HepG2 (cell line): ENCODE data around the gene RABGAP1L. TPM values are rescaled to one million over a fixed set of nuclear protein-coding genes. Genes with fewer than 3 reads are reported as not detected.

Experiments used
- ARID5B ChIP-seq: IDR thresholded peaks from 2 replicates; pipeline ENCODE4 v1.4.0; 2020; ENCODE audit warnings: mild to moderate bottlenecking, missing genetic modification reagents
- DNMT1 ChIP-seq: sonication (generic); formaldehyde crosslinking; IDR thresholded peaks from 2 replicates; pipeline ENCODE4 v1.5.1; 2020; ENCODE audit warnings: mild to moderate bottlenecking, missing genetic modification reagents
- ELF3 ChIP-seq: IDR thresholded peaks from 2 replicates; pipeline ENCODE4 v1.6.1; 2016; ENCODE audit warnings: missing genetic modification reagents, missing compliant biosample characterization
- GTF2F1 ChIP-seq: fragments of 150-350 bp; IDR thresholded peaks from 2 replicates; pipeline ENCODE4 v1.6.1; 2014; ENCODE audit warnings: low read length
- KLF15 ChIP-seq: sonication (generic); formaldehyde crosslinking; IDR thresholded peaks from 2 replicates; pipeline ENCODE4 v1.8.1; 2023; ENCODE audit warnings: borderline replicate concordance, mild to moderate bottlenecking, inconsistent platforms, missing genetic modification reagents, mixed read lengths
- NKX3-1 ChIP-seq: sonication (generic); formaldehyde crosslinking; IDR thresholded peaks from 2 replicates; pipeline ENCODE4 v1.5.0; 2020; ENCODE audit warnings: missing genetic modification reagents
- SOX5 ChIP-seq: IDR thresholded peaks from 2 replicates; pipeline ENCODE4 v1.6.1; 2016; ENCODE audit warnings: borderline replicate concordance
- SOX6 ChIP-seq, 2 experiments: fragments of 450-650 bp in 1 of 2; sonication (generic) in 1 of 2; formaldehyde crosslinking in 1 of 2; IDR thresholded peaks; 2 replicates each; pipeline versions ENCODE4 v1.4.0 to v1.6.1; 2017 to 2020; ENCODE audit warnings: antibody characterized with exemption in 1 of 2, mild to moderate bottlenecking in 1 of 2, missing genetic modification reagents in 1 of 2
- SRSF1 ChIP-seq: fragments of 200-400 bp; formaldehyde crosslinking; optimal IDR thresholded peaks from 2 replicates; pipeline ENCODE3; 2017; ENCODE audit warnings: mild to moderate bottlenecking, low read depth, low read length, moderate library complexity
- SUZ12 ChIP-seq: fragments of 150-350 bp; IDR thresholded peaks from 2 replicates; pipeline ENCODE4 v1.6.1; 2014; ENCODE audit warnings: low read depth, low read length
- XBP1 ChIP-seq: sonication (generic); formaldehyde crosslinking; IDR thresholded peaks from 2 replicates; pipeline ENCODE4 v1.5.0; 2020; ENCODE audit warnings: missing genetic modification reagents
- ZBTB8A ChIP-seq: sonication (generic); formaldehyde crosslinking; IDR thresholded peaks from 2 replicates; pipeline ENCODE4 v1.4.0; 2020; ENCODE audit warnings: mild to moderate bottlenecking, low read depth, missing genetic modification reagents, borderline replicate concordance
- ZHX2 ChIP-seq, 2 experiments: sonication (generic) in 1 of 2; formaldehyde crosslinking in 1 of 2; IDR thresholded peaks; 2 replicates each; pipeline versions ENCODE4 v1.6.1 to v1.9.0; 2014 to 2022; ENCODE audit warnings: antibody characterized with exemption in 1 of 2, borderline replicate concordance in 1 of 2, inconsistent platforms in 1 of 2, low read depth in 1 of 2, missing genetic modification reagents in 1 of 2
- ZNF317 ChIP-seq: sonication (generic); formaldehyde crosslinking; IDR thresholded peaks from 2 replicates; pipeline ENCODE4 v1.5.0; 2020; ENCODE audit warnings: mild to moderate bottlenecking, missing genetic modification reagents
- ZNF512 ChIP-seq: sonication (generic); formaldehyde crosslinking; IDR thresholded peaks from 2 replicates; pipeline ENCODE4 v1.4.0; 2020; ENCODE audit warnings: mild to moderate bottlenecking, missing genetic modification reagents
- polyA plus RNA-seq, 8 experiments: library from polyadenylated mRNA; depleted of rRNA in 3 of 8; stranded (reverse) in 7 of 8; unstranded in 1 of 8; fragments of >200 nt; fragmentation: Illumina TruSeq in 4 of 8; extraction: Trizol in 4 of 8; gene quantifications; 2 replicates each; pipeline versions ENCODE4 v1.2.1 to v1.2.3, GENCODE V29; 2011 to 2016; ENCODE audit warnings: low read depth in 4 of 8, missing spikeins in 1 of 8, mixed read lengths in 1 of 8; ENCODE audit not compliant: insufficient read depth in 1 of 8
- total RNA-seq, 5 experiments: library from RNA; depleted of rRNA; stranded (reverse); fragments of >200 nt; fragmentation: Illumina TruSeq; extraction: Trizol; gene quantifications; 2 replicates each; pipeline ENCODE4 v1.2.3, GENCODE V29; 2016; ENCODE audit warnings: low read depth in 1 of 5

RABGAP1L gene
- total and polyA plus RNA-seq, 2 of the 13 experiments (the other 11 are each of a cell fraction or from before 2014, with no cell fraction given): 7.9 to 22.6 TPM

GRCh38 chr1:174713796-174714195 is 554.5 kb downstream of the RABGAP1L start (continued):
- no peak for TF ChIP-seq ZHX2 (IDR thresholded peaks at IDR 0.05; ENCODE audit: low read depth)
- TF ChIP-seq ZHX2 (CRISPR knock-in tag; IDR thresholded peaks at IDR 0.05; ENCODE audit: borderline replicate concordance): no peak
- no peak for TF ChIP-seq ZBTB8A (CRISPR knock-in tag)
- 0 out of 2 replicates have a peak, but pooled peaks have one; percentile 28 for TF ChIP-seq ZNF317 (CRISPR knock-in tag)
- no peak for TF ChIP-seq GTF2F1
- no peak for TF ChIP-seq NKX3-1 (CRISPR knock-in tag)
- TF ChIP-seq KLF15 (CRISPR knock-in tag): no peak
- TF ChIP-seq SUZ12: no peak
- no peak for TF ChIP-seq DNMT1 (CRISPR knock-in tag)
- no peak for TF ChIP-seq SRSF1
- TF ChIP-seq XBP1 (CRISPR knock-in tag): no peak
- TF ChIP-seq SOX6 (IDR thresholded peaks at IDR 0.05): no peak
- 0 out of 2 replicates have a peak, but pooled peaks have one; percentile 9 for TF ChIP-seq SOX6 (CRISPR knock-in tag; IDR thresholded peaks at IDR 0.05)
- peak; percentile 31; the same call in 1 of the 2 replicates for TF ChIP-seq ARID5B
- no peak for TF ChIP-seq ZNF512 (CRISPR knock-in tag)
- TF ChIP-seq ELF3: peak; percentile 66
- peak; percentile 37; the same call in 1 of the 2 replicates for TF ChIP-seq SOX5 (CRISPR knock-in tag)
